DMS114 treated with DMSO at 0.1 percent for 48 hours (cell line): ENCODE measurements around the gene LIX1.
A peak's percentile ranks its signal among the peaks of the same experiment; 100 is the strongest.
"Not testable (repeated sequence)": the region's sequence is repeated elsewhere in the genome, so short reads cannot be mapped to it uniquely, and the experiment has no call there.

Source experiments
- DNase-seq: peaks from one replicate; lab custom pipeline; 2025; ENCODE audit not compliant: unreplicated experiment; lab: John Stamatoyannopoulos, UW

LIX1 gene

DNA sequence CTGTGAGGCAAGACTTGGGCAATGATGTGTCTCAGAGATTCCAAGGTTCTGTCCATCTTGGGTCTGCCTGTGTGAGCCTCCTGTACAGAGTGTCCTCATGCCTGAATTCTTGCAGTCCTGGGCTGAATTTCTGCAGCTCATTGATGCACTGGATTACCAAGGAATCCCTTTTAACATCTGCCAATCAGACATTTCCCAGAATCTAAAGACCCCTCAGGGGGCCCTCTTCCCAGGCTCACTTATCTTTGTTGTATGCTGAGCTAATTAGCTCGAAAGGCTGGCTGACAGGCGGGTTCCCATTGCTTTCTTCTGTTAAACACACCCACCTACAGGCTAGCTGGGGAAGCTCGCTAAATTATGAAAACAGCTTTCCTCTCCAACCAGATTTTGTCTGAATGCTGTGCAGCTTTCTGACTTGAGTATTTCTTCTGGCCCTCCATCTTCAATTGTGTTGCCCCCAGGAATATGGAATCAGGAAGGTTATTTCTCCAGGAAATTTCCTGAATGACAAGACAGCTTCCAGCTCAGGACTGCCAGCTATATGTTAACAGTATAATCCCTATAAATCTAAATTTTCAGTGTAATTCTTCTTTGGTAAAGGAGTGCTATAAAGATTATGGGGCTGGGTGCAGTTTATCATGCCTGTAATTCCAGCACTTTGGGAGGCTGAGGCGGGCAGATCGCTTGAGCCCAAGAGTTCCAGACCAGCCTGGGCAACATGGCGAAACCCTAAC, at the start of gene LIX1:
LIX1 (minus strand) TSS at position 91 of the 734 bp plus-strand sequence; CDS start at position 56, 35 bp downstream.
- peak; percentile 61 for DNase-seq

DNA sequence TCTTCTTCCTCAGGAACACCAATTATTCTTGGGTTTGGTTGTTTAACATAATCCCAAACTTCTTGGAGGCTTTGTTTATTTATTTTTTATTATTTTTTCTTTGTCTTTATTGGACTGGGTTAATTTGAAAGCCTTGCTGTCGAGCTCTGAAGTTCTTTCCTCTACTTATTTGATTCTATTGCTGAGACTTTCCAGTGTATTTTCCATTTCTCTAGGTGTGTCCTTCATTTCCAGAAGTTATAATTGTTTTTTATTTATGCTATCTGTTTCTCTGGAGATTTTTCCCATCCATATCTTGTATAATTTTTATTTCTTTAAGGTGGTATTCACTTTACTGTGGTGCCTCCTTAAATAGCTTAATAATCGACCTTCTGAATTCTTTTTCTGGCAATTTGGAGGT, 49.5 kb upstream of the LIX1 start:
- DNase-seq: no peak

DNA sequence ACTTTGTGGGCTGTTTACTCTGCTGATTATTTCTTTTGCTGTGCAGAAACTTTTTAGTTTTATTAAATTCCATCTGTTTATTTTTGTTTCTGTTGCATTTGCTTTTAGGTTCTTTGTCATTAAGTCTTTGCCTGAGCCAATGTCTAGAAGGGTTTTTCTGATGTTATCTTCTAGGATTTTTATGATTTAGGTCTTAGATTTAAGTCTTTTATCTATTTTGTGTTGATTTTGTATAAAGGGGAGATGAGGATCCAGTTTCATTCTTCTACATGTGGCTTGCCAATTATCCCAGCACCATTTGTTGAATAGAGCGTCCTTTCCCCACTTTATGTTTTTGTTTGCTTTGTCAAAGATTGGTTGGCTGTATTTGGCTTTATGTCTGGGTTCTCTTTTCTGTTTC, 47.1 kb upstream of the LIX1 start:
- DNase-seq: not testable (repeated sequence)

DNA sequence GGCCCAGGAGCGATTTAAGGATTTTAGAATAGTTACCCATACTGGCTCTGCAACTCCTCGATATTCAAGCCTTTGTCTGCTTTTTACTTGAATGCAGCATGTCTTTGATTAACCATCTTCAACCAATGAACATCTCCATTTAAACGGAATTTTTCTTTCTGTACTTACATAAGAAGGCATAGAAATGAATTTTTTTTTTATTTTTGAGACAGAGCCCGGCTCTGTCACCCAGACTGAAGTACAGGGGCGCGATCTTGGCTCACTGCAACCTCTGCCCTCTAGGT, 41.5 kb upstream of the LIX1 start:
- DNase-seq: no peak

DNA sequence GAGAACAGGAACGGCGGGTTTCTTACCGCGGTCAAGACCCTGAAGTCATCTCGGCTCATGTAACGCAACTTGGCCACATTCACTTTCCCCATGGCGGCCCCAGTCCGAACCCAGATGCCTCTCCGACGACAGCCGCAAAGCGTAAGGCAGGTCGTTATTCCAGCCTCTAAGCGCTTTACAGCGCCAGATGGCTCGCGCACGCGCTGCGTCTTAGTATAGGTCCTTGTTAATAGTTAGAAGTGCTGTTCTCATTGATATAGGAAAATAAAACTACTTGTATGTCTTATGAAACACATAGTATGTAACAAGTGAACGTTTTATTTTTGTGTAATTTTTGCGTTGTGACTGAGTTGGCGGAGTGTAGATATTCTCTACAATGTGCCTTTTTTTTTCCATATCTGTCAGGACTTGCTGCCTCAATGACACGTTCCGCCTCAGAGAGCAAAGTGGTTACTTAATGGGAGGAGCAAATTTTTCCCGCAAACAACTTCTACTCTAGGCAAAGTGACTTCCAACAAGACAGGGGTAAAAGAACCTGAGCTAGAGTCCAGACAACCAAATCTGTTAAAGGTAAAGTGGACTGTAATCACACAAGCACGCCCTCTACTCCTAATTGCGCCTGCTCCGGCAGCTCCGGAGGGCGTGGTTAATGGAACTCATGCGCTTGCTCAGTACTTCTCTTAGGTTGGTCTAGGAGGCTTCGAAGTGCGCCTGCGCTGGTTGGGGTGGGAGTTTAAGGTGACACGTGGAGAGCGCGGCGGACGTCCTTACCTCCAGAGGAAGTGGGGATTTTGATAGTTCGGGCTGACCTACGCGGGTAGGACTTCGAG, 40.9 kb upstream of the LIX1 start, which contains the start of gene RIOK2:
RIOK2 (minus strand) TSS at position 148 of the 830 bp plus-strand sequence; CDS start at position 92, 56 bp downstream.
- DNase-seq: peak; percentile 98

GRCh38 chr5:97182571-97183099, 40.2 kb upstream of the LIX1 start:
- DNase-seq: no peak

GRCh38 chr5:97181856-97182545, 39.6 kb upstream of the LIX1 start:
- DNase-seq: no peak

DNA sequence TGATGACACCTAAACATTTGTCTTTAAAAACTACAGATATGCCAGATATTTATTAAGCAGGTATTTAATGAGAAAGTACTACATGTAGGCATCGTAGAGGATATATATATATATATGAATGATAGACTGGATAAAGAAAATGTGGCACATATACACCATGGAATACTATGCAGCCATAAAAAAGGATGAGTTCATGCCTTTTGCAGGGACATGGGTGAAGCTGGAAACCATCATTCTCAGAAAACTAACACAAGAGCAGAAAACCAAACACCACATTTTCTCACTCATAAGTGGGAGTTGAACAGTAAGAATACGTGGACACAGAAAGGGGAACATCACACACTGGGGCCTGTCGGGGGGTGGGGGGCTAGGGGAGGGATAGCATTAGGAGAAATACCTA, 37.0 kb upstream of the LIX1 start:
- DNase-seq: not testable (repeated sequence)

DNA sequence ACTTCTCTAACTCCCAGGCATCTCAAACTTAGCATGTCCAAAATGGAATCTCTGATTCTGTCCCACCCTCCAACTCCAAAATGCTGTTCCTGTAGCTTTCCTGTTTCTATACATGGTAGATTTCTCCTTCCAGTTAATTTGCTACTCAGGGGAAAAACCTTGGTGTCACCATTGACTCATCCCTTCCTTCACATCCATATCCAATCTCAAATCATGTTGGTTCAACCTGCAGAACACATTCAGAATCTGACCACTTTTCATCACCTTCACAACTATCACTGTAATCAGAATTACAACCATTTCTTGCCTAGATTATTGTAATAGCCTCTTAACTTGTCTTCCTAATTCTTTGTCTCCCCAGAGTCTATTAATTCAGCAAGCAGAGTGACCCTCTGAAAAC, 29.8 kb upstream of the LIX1 start:
- no peak for DNase-seq

- DNase-seq: no peak
Observed at GRCh38 chr5:97171703-97172102, 29.3 kb upstream of the LIX1 start.

DNA sequence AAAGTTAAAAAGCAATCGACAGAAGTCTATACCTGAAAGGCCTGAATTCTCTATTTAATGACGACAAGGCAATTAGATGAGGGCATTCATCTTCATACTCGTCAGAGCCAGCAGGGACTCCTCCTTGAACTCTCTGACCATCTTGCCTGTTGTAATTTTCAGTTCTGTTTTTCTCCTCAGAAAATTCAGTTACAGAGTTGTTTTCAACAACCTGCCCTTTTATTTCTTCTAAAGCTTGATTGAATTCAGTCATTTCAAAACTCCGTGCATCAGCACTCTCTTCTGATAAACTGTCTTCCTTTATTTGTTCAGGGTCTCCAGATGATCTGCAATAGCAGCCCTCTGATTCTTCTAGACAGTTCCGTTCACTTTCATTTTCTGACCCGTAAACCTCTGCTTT, 25.0 kb upstream of the LIX1 start:
- no peak for DNase-seq

- no peak for DNase-seq
Observed at GRCh38 chr5:97165726-97166125, 23.3 kb upstream of the LIX1 start.

GRCh38 chr5:97164846-97165245, 22.4 kb upstream of the LIX1 start:
- no peak for DNase-seq

GRCh38 chr5:97163790-97164285, 21.4 kb upstream of the LIX1 start:
- no peak for DNase-seq

GRCh38 chr5:97163360-97163764, 21.0 kb upstream of the LIX1 start:
- DNase-seq: peak; percentile 44

- peak; percentile 69 for DNase-seq
Observed at GRCh38 chr5:97162045-97162444, 19.6 kb upstream of the LIX1 start.

GRCh38 chr5:97157689-97158088, 15.3 kb upstream of the LIX1 start:
- DNase-seq: no peak

DNA sequence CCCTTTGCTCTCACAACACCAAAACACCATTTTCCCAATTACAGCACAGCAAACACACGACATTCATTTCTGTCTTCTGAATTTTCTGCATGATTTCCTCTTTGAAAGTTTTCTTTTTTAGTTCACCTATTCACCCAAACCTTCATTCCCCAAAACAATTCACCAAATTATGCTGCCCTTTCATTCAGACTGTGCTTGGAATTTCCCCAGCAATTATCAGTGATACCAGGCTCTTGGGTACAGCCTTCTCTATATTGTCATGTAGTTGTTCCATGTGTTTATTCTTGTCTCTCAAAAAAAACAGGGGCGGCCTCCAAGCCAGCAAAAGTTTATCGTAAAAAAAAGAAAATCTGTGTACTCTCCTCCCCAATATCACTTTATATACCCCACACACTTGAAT, 9.0 kb upstream of the LIX1 start:
- DNase-seq: no peak

DNA sequence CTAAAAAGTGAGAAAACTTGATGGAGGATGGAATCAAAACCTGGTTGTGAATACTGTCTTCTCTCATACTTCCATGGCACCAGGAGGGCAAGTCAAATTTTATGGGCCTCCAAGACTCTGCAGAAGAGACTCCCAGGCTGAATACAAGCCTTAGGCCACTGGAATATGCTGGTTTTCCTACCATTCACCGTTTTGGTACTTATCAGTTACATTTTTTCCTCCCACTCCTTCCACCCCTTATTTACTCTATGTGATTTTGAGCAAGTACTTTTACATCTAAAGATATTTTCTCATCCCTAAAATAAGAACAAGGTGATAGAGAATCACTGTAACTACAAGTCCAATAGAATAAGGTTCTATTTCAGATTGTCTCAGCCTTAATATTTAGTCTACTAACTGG, 8.0 kb upstream of the LIX1 start:
- DNase-seq: no peak

DNA sequence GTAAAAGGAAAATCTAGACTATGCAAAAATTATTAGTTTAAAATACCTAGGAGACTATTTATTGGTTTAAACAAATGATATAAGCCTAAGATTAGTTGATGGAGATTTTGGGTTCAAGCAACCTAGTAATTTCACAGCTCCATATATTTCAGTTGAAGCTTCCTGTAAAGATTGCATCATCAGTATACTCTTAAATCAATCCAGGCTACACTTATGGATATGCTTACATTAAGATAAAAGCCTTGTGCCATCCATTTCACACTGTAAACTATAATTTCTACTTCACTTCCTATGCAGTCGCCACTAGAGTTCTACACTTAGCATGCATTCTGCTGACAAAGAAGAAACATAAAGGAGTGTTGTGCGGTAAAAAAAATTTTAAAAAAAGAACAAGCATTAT, 7.3 kb upstream of the LIX1 start:
- DNase-seq: no peak

DNA sequence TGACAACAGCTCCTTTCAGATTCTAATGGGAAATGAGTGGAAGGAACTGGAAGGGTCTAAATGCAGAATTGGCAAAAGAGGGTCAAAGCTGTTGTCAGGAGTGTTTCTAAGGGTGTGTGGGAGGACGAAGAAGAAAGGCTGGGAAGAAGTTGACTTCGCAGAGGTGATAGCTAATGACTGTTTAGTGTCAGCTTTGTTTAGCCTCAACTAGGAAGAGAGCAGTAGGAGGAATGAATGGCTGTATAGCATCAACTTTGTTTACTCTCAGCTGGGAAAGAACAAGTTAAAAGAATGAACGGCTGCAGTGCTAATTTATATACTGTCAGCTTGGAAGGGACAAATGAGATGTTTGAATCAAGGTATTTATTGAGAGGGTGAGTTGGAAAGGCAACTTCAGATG, 5.9 kb upstream of the LIX1 start:
- DNase-seq: no peak
